HEK293 (cell line): Measurements from ENCODE around the gene PPFIA1.

Experiments used
- CTCF ChIA-PET: fragments of 350-600 bp; formaldehyde crosslinking; extraction: SDS; loops from one replicate; lab custom pipeline; 2021; ENCODE audit warnings: antibody characterized with exemption; lab: Yijun Ruan, JAX
- POLR2A ChIA-PET: fragments of 300-600 bp; formaldehyde crosslinking; extraction: SDS; loops from one replicate; lab custom pipeline; 2020; ENCODE audit warnings: antibody characterized with exemption, inconsistent platforms; lab: Yijun Ruan, JAX
- H3K27ac ChIP-seq: fragments of 200-500 bp; sonication (Bioruptor generic); 2 replicates; pipeline ENCODE4 v1.5.1; 2014; ENCODE audit warnings: low read depth, low read length, control low read depth, inconsistent platforms; ENCODE audit errors: extremely low read depth
- H3K36me3 ChIP-seq, 2 experiments: fragments of 200-500 bp in 1 of 2; sonication (Bioruptor generic) in 1 of 2; 1 replicate in 1 of 2; 2 replicates in 1 of 2; pipeline ENCODE4 v1.5.1; 2014 to 2017; ENCODE audit warnings: inconsistent platforms in 2 of 2, low read length in 2 of 2; ENCODE audit not compliant: control insufficient read depth in 2 of 2, insufficient read depth in 1 of 2
- H3K4me1 ChIP-seq: fragments of 200-500 bp; sonication (Bioruptor generic); 2 replicates; pipeline ENCODE4 v1.5.1; 2014; ENCODE audit warnings: mild to moderate bottlenecking, low read length, inconsistent platforms; ENCODE audit not compliant: control insufficient read depth, insufficient read depth
- H3K4me3 ChIP-seq: 2 replicates; pipeline ENCODE4 v1.5.1; 2011; ENCODE audit warnings: low read depth, mild to moderate bottlenecking, control low read depth, low read length, moderate library complexity
- H3K9me3 ChIP-seq: fragments of 200-500 bp; sonication (Bioruptor generic); 2 replicates; pipeline ENCODE4 v1.5.1; 2014; ENCODE audit warnings: low read depth, low read length, inconsistent platforms; ENCODE audit not compliant: control insufficient read depth, insufficient read depth
- GLIS1 ChIP-seq: fragments of 450-650 bp; formaldehyde crosslinking; IDR thresholded peaks from 2 replicates; pipeline ENCODE4 v1.5.1; 2016; ENCODE audit warnings: missing biosample characterization, missing genetic modification characterization
- KLF7 ChIP-seq: fragments of 450-650 bp; formaldehyde crosslinking; IDR thresholded peaks from 2 replicates; pipeline ENCODE4 v1.5.1; 2016; ENCODE audit warnings: missing biosample characterization, missing genetic modification characterization, borderline replicate concordance
- PRDM1 ChIP-seq: fragments of 450-650 bp; formaldehyde crosslinking; IDR thresholded peaks from 2 replicates; pipeline ENCODE4; 2016; ENCODE audit warnings: missing biosample characterization, missing genetic modification characterization
- SP2 ChIP-seq: fragments of 450-650 bp; formaldehyde crosslinking; IDR thresholded peaks from 2 replicates; pipeline ENCODE4 v1.5.1; 2016; ENCODE audit warnings: missing biosample characterization, missing genetic modification characterization
- SP3 ChIP-seq: fragments of 450-650 bp; formaldehyde crosslinking; IDR thresholded peaks from 2 replicates; pipeline ENCODE4 v1.5.1; 2016; ENCODE audit warnings: missing biosample characterization, missing genetic modification characterization
- SP7 ChIP-seq: fragments of 450-650 bp; formaldehyde crosslinking; IDR thresholded peaks from 2 replicates; pipeline ENCODE4 v1.5.1; 2016; ENCODE audit warnings: missing biosample characterization, missing genetic modification characterization
- YY2 ChIP-seq: fragments of 450-650 bp; formaldehyde crosslinking; IDR thresholded peaks from 2 replicates; pipeline ENCODE4 v1.5.1; 2016; ENCODE audit warnings: missing biosample characterization, missing genetic modification characterization
- ZBTB1 ChIP-seq: fragments of 450-650 bp; formaldehyde crosslinking; IDR thresholded peaks from 2 replicates; pipeline ENCODE4 v1.5.1; 2016; ENCODE audit warnings: missing biosample characterization, missing genetic modification characterization
- ZBTB10 ChIP-seq: fragments of 450-650 bp; formaldehyde crosslinking; IDR thresholded peaks from 2 replicates; pipeline ENCODE4 v1.5.1; 2016; ENCODE audit warnings: missing biosample characterization, missing genetic modification characterization
- ZBTB49 ChIP-seq: fragments of 450-650 bp; formaldehyde crosslinking; IDR thresholded peaks from 2 replicates; pipeline ENCODE4 v1.5.1; 2016; ENCODE audit warnings: missing biosample characterization, missing genetic modification characterization, low read depth
- ZNF121 ChIP-seq: fragments of 450-650 bp; formaldehyde crosslinking; IDR thresholded peaks from 2 replicates; pipeline ENCODE4 v1.5.1; 2016; ENCODE audit warnings: missing biosample characterization, missing genetic modification characterization
- ZNF133 ChIP-seq: fragments of 450-650 bp; formaldehyde crosslinking; IDR thresholded peaks from 2 replicates; pipeline ENCODE4 v1.5.1; 2016; ENCODE audit warnings: missing biosample characterization, missing genetic modification characterization
- ZNF248 ChIP-seq: fragments of 450-650 bp; formaldehyde crosslinking; IDR thresholded peaks from 2 replicates; pipeline ENCODE4 v1.5.1; 2017; ENCODE audit warnings: missing biosample characterization, missing genetic modification characterization
- ZNF394 ChIP-seq: fragments of 450-650 bp; formaldehyde crosslinking; IDR thresholded peaks from 2 replicates; pipeline ENCODE4 v1.5.1; 2016; ENCODE audit warnings: missing biosample characterization, missing genetic modification characterization, mild to moderate bottlenecking, moderate library complexity, borderline replicate concordance
- ZNF488 ChIP-seq: fragments of 450-650 bp; formaldehyde crosslinking; IDR thresholded peaks from 2 replicates; pipeline ENCODE4 v1.5.1; 2016; ENCODE audit warnings: missing biosample characterization, missing genetic modification characterization
- ZNF529 ChIP-seq: fragments of 450-650 bp; formaldehyde crosslinking; IDR thresholded peaks from 2 replicates; pipeline ENCODE4 v1.5.1; 2017; ENCODE audit warnings: missing genetic modification characterization, missing biosample characterization; ENCODE audit not compliant: insufficient replicate concordance
- ZNF561 ChIP-seq: fragments of 450-650 bp; IDR thresholded peaks from 2 replicates; pipeline ENCODE4 v1.5.1; 2018; ENCODE audit warnings: missing biosample characterization, missing genetic modification characterization, borderline replicate concordance
- ZNF658 ChIP-seq: fragments of 450-650 bp; formaldehyde crosslinking; IDR thresholded peaks from 2 replicates; pipeline ENCODE4; 2016; ENCODE audit warnings: missing biosample characterization, missing genetic modification characterization
- ZNF768 ChIP-seq: fragments of 450-650 bp; formaldehyde crosslinking; IDR thresholded peaks from 2 replicates; pipeline ENCODE4 v1.5.1; 2018; ENCODE audit warnings: missing biosample characterization, mild to moderate bottlenecking, missing genetic modification characterization
- ZSCAN30 ChIP-seq: fragments of 450-650 bp; IDR thresholded peaks from 2 replicates; pipeline ENCODE4 v1.5.1; 2018; ENCODE audit warnings: missing biosample characterization, mild to moderate bottlenecking, missing genetic modification characterization, moderate library complexity

The PPFIA1 gene

GRCh38 chr11:70397983-70398833, 127.7 kb downstream of the PPFIA1 start, which contains the start of gene CTTN (continued):
- TF ChIP-seq ZNF768, result no peak
- peak; percentile 57; the same call in 1 of the 2 replicates for TF ChIP-seq SP3 (tag by site-specific recombination)
- no peak for TF ChIP-seq PRDM1 (tag by site-specific recombination)
- TF ChIP-seq ZNF488 (tag by site-specific recombination), result no peak
- no peak for TF ChIP-seq ZNF529
- no peak for TF ChIP-seq ZNF248
- TF ChIP-seq ZNF121 (tag by site-specific recombination), result no peak
- TF ChIP-seq ZSCAN30 (tag by site-specific recombination), result peak; percentile 34; the same call in 1 of the 2 replicates
- peak; percentile 46; the same call in 1 of the 2 replicates for TF ChIP-seq GLIS1 (tag by site-specific recombination)
- peak; percentile 54; the same call in 1 of the 2 replicates for TF ChIP-seq SP7 (tag by site-specific recombination)
- no peak for TF ChIP-seq ZNF658 (tag by site-specific recombination)
- peak; percentile 21; the same call in 1 of the 2 replicates for TF ChIP-seq ZNF394 (tag by site-specific recombination)
- TF ChIP-seq ZBTB1 (tag by site-specific recombination), result 0 out of 2 replicates have a peak, but pooled peaks have one; percentile 40
- peak; percentile 58; the same call in 1 of the 2 replicates for TF ChIP-seq ZNF561 (tag by site-specific recombination)
- no peak for TF ChIP-seq ZBTB49 (tag by site-specific recombination)
- TF ChIP-seq KLF7 (tag by site-specific recombination), result no peak
- no peak for TF ChIP-seq YY2 (tag by site-specific recombination)

GRCh38 chr11:70398834-70399680, 128.6 kb downstream of the PPFIA1 start:
- Histone ChIP-seq H3K9me3 (no peaks in the 10 kb centered on the region), H3K4me1 (no peaks in the 10 kb centered on the region), H3K4me3 (peak overlapping the region; percentile 80), H3K27ac (peak overlapping the region; percentile 61; the same call in 1 of the 2 replicates), H3K36me3 (peaks cover 0 to 20% of the 10 kb centered on the region in 2 experiments; a peak in 2 of 3 replicates)
- TF ChIP-seq SP2 (peak; percentile 37), ZNF133 (tag by site-specific recombination) (no peak), ZBTB10 (tag by site-specific recombination) (peak; percentile 65; the same call in 1 of the 2 replicates)
- CTCF ChIA-PET, result interaction anchor here (0.6 to 1.0 kb wide), 4 partner anchors 11 to 984 kb away, joined by 3 to 4 read pairs (median 4); no protein-coding TSS in a partner anchor
- POLR2A ChIA-PET, result interaction anchor here (0.5 to 1.0 kb wide), 5 partner anchors 7 to 505 kb away, joined by 3 to 4 read pairs (median 3); no protein-coding TSS in a partner anchor
